Endothelial cell of umbilical vein (primary cell): ENCODE data around the gene CARMIL1. TPM values are rescaled to one million over a fixed set of nuclear protein-coding genes. Genes with fewer than 3 reads are reported as not detected.

Experiments
- BruUV-seq: library from RNA; stranded (reverse); fragments of 400-500 nt; replicated peaks from 2 replicates; lab custom pipeline; 2021; lab: Mats Ljungman, UMichigan
- CTCF ChIA-PET: fragments of 300-600, 350-600 bp; sonication (Branson Sonifier 250); formaldehyde crosslinking; loops from one replicate; lab custom pipeline; 2021; ENCODE audit warnings: antibody characterized with exemption, inconsistent platforms; lab: Charles Lee
- POLR2A ChIA-PET: fragments of 300-600, 350-600 bp; sonication (Branson Sonifier 250); formaldehyde crosslinking; loops from one replicate; lab custom pipeline; 2021; ENCODE audit warnings: antibody characterized with exemption, inconsistent platforms; lab: Charles Lee
- DNase-seq: peaks from one replicate; pipeline ENCODE4 v3.0.0-alpha.2; 2011; ENCODE audit warnings: low read depth, low spot score
- FAIRE-seq: peaks from 2 replicates; lab custom pipeline; 2011; peaks lifted over from hg19 to GRCh38; lab: Jason Lieb, UNC
- H2AFZ ChIP-seq: 2 replicates; pipeline ENCODE4 v1.6.0; 2012; ENCODE audit warnings: low read depth, low read length, control low read depth, inconsistent platforms
- H3K27ac ChIP-seq: 2 replicates; pipeline ENCODE4 v1.5.1; 2011; ENCODE audit warnings: low read depth, mild to moderate bottlenecking, control low read depth, low read length, moderate library complexity; ENCODE audit not compliant: insufficient read depth
- H3K27me3 ChIP-seq, 2 experiments: 2 replicates each; pipeline versions ENCODE4 v1.6.0 to v1.6.1; 2011; ENCODE audit warnings: low read length in 2 of 2, mixed read lengths in 1 of 2; ENCODE audit not compliant: control insufficient read depth in 2 of 2, insufficient read depth in 2 of 2
- H3K36me3 ChIP-seq, 2 experiments: 2 replicates in 1 of 2; 3 replicates in 1 of 2; pipeline ENCODE4 v1.5.1; 2011; ENCODE audit warnings: low read length in 2 of 2, mild to moderate bottlenecking in 1 of 2, moderate library complexity in 1 of 2; ENCODE audit not compliant: control insufficient read depth in 2 of 2, insufficient read depth in 2 of 2; ENCODE audit errors: extremely low read depth in 1 of 2
- H3K4me1 ChIP-seq: 3 replicates; pipeline ENCODE4 v1.5.1; 2011; ENCODE audit warnings: mild to moderate bottlenecking, low read length; ENCODE audit not compliant: control insufficient read depth, insufficient read depth; ENCODE audit errors: extremely low read depth
- H3K4me2 ChIP-seq: 2 replicates; pipeline ENCODE4 v1.6.1; 2011; ENCODE audit warnings: low read length, control low read depth, mixed read lengths; ENCODE audit not compliant: insufficient read depth
- H3K4me3 ChIP-seq, 3 experiments: fragments of 200-600 bp in 1 of 3; sonication (generic), shearing (Covaris generic) in 1 of 3; replicated peaks in 1 of 3; 2 replicates each; pipeline ENCODE4 v1.5.1; 2011 to 2016; ENCODE audit warnings: control low read depth in 3 of 3, low read length in 3 of 3, mild to moderate bottlenecking in 2 of 3, inconsistent platforms in 1 of 3, low read depth in 1 of 3, moderate library complexity in 1 of 3; ENCODE audit not compliant: insufficient read depth in 1 of 3
- H3K79me2 ChIP-seq: 2 replicates; pipeline ENCODE4 v1.6.0; 2012; ENCODE audit warnings: low read length, inconsistent platforms; ENCODE audit not compliant: control insufficient read depth, insufficient read depth
- H3K9ac ChIP-seq: replicated peaks from 2 replicates; pipeline ENCODE3; 2011; ENCODE audit warnings: low read length, control low read depth; ENCODE audit not compliant: insufficient read depth; ENCODE audit errors: extremely low read depth
- H3K9me1 ChIP-seq: replicated peaks from 3 replicates; pipeline ENCODE4 v1.6.0; 2011; ENCODE audit warnings: mild to moderate bottlenecking, low read length; ENCODE audit not compliant: control insufficient read depth, insufficient read depth; ENCODE audit errors: extremely low read depth
- H3K9me3 ChIP-seq: replicated peaks from 2 replicates; pipeline ENCODE4 v1.5.1; 2012; ENCODE audit warnings: low read length, inconsistent platforms; ENCODE audit not compliant: control insufficient read depth, insufficient read depth
- H4K20me1 ChIP-seq: replicated peaks from 2 replicates; pipeline ENCODE3; 2011; ENCODE audit warnings: mild to moderate bottlenecking, low read length; ENCODE audit not compliant: control insufficient read depth, insufficient read depth; ENCODE audit errors: extremely low read depth
- EZH2 ChIP-seq: IDR thresholded peaks from 2 replicates; pipeline ENCODE4 v1.6.1; 2012; ENCODE audit warnings: borderline replicate concordance, low read depth, mild to moderate bottlenecking, moderate library complexity, low read length, inconsistent platforms; ENCODE audit not compliant: severe bottlenecking
- FOS ChIP-seq: IDR thresholded peaks from 2 replicates; pipeline ENCODE4 v1.6.1; 2011; ENCODE audit warnings: mild to moderate bottlenecking, low read length, moderate library complexity, borderline replicate concordance; ENCODE audit not compliant: insufficient read depth
- GATA2 ChIP-seq: IDR thresholded peaks from 2 replicates; pipeline ENCODE4 v1.7.0; 2011; ENCODE audit warnings: low read depth, mild to moderate bottlenecking, moderate library complexity, mixed read lengths, low read length; ENCODE audit not compliant: insufficient read length, insufficient read depth
- JUN ChIP-seq: IDR thresholded peaks from 2 replicates; pipeline ENCODE4 v1.6.1; 2011; ENCODE audit warnings: borderline replicate concordance, low read depth; ENCODE audit not compliant: insufficient read length, insufficient read depth
- MYC ChIP-seq: IDR thresholded peaks from one replicate; pipeline ENCODE4 v1.6.1; 2011; ENCODE audit warnings: mild to moderate bottlenecking, low read depth, low read length
- POLR2A ChIP-seq: IDR thresholded peaks from 2 replicates; pipeline ENCODE4 v1.6.1; 2012; ENCODE audit warnings: low read depth, mild to moderate bottlenecking, control low read depth, low read length
- POLR2AphosphoS5 ChIP-seq: IDR thresholded peaks from 2 replicates; pipeline ENCODE4 v1.6.1; 2012; ENCODE audit warnings: low read depth, mild to moderate bottlenecking, control low read depth, low read length, moderate library complexity; ENCODE audit not compliant: insufficient read depth
- dilution Hi-C: fragments of 300-500 bp; cut with MboI; formaldehyde crosslinking; loops from one replicate; pipeline ENCODE4 v1.15.0; 2019; ENCODE audit warnings: low sequenced_read_pairs; ENCODE audit not compliant: extremely low pct_ligation_motif_present
- intact Hi-C: fragments of 100-400 bp; cut with micrococcal nuclease; formaldehyde crosslinking; loops from one replicate; pipeline ENCODE4 v1.10.0; 2022
- polyA plus RNA-seq, 4 experiments: library from polyadenylated mRNA; depleted of rRNA in 3 of 4; stranded (reverse) in 3 of 4; unstranded in 1 of 4; fragments of >200 nt; gene quantifications; 2 replicates each; pipeline versions ENCODE4 v1.2.1 to v1.2.3, GENCODE V29; 2011 to 2012; ENCODE audit warnings: missing spikeins in 1 of 4
- total RNA-seq: library from RNA; stranded (reverse); gene quantifications from 2 replicates; pipeline ENCODE4 v1.2.3, GENCODE V29; 2021
- TF ChIP-seq, protein P1 (sequence below): IDR thresholded peaks from 2 replicates; pipeline ENCODE4 v1.6.1; 2011; ENCODE audit not compliant: insufficient read depth, insufficient read length
- TF ChIP-seq, protein P2 (sequence below), 2 donors: IDR thresholded peaks; 1 replicate in 1 of 2; 2 replicates in 1 of 2; pipeline ENCODE4 v1.5.1; 2011; ENCODE audit warnings: low read length in 2 of 2, mild to moderate bottlenecking in 2 of 2, moderate library complexity in 2 of 2, control low read depth in 1 of 2, inconsistent platforms in 1 of 2, low read depth in 1 of 2; ENCODE audit not compliant: insufficient read depth in 1 of 2; ENCODE audit errors: extremely low read depth in 1 of 2

Gene CARMIL1
- total and polyA plus RNA-seq, 2 donors (not counting 3 experiments of a cell fraction or from before 2014, with no cell fraction given), result 1.3 to 8.7 TPM

- CTCF ChIA-PET, result interaction anchor here (1.3 kb wide), 1 partner anchor 21 kb away, joined by 3 read pairs; no protein-coding TSS in a partner anchor
- no peaks in the 10 kb centered on the region for H3K36me3 ChIP-seq
- no peak overlapping the region for H3K9ac ChIP-seq
- DNase-seq, result no peak
- dilution Hi-C loops, result no loop called here
- intact Hi-C loops, result no loop called here
- H2AFZ ChIP-seq, result no peak overlapping the region
- no peak overlapping the region for H3K27ac ChIP-seq
- FAIRE-seq, result no peak
- H3K79me2 ChIP-seq, result no peaks in the 10 kb centered on the region
- H3K9me3 ChIP-seq, result no peaks in the 10 kb centered on the region
- POLR2A ChIA-PET, result no interaction called here
- no peak overlapping the region for H3K4me3 ChIP-seq
- H4K20me1 ChIP-seq, result no peaks in the 10 kb centered on the region
- no peak overlapping the region for H3K4me2 ChIP-seq
- TF ChIP-seq POLR2A (no peak), MYC (no peak), POLR2AphosphoS5 (no peak), JUN (no peak), GATA2 (no peak), FOS (no peak), EZH2 (no peak)
- TF ChIP-seq, protein P1, sequence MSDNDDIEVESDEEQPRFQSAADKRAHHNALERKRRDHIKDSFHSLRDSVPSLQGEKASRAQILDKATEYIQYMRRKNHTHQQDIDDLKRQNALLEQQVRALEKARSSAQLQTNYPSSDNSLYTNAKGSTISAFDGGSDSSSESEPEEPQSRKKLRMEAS, result no peak
- TF ChIP-seq, protein P2, sequence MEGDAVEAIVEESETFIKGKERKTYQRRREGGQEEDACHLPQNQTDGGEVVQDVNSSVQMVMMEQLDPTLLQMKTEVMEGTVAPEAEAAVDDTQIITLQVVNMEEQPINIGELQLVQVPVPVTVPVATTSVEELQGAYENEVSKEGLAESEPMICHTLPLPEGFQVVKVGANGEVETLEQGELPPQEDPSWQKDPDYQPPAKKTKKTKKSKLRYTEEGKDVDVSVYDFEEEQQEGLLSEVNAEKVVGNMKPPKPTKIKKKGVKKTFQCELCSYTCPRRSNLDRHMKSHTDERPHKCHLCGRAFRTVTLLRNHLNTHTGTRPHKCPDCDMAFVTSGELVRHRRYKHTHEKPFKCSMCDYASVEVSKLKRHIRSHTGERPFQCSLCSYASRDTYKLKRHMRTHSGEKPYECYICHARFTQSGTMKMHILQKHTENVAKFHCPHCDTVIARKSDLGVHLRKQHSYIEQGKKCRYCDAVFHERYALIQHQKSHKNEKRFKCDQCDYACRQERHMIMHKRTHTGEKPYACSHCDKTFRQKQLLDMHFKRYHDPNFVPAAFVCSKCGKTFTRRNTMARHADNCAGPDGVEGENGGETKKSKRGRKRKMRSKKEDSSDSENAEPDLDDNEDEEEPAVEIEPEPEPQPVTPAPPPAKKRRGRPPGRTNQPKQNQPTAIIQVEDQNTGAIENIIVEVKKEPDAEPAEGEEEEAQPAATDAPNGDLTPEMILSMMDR (IDR thresholded peaks at IDR 0.05; ENCODE audit: extremely low read depth in 1 of 2, insufficient read depth in 1 of 2, low read depth in 1 of 2, low read length in 2 of 2), result no peak
- no TSS peak for BruUV-seq
- H3K27me3 ChIP-seq, result no peaks in the 10 kb centered on the region
- no peaks in the 10 kb centered on the region for H3K4me1 ChIP-seq
- H3K9me1 ChIP-seq, result no peaks in the 10 kb centered on the region
Measured at GRCh38 chr6:25576919-25577318, 297.7 kb downstream of the CARMIL1 start.
